ENCODE data around the gene POLR3B.

The POLR3B gene

DNA sequence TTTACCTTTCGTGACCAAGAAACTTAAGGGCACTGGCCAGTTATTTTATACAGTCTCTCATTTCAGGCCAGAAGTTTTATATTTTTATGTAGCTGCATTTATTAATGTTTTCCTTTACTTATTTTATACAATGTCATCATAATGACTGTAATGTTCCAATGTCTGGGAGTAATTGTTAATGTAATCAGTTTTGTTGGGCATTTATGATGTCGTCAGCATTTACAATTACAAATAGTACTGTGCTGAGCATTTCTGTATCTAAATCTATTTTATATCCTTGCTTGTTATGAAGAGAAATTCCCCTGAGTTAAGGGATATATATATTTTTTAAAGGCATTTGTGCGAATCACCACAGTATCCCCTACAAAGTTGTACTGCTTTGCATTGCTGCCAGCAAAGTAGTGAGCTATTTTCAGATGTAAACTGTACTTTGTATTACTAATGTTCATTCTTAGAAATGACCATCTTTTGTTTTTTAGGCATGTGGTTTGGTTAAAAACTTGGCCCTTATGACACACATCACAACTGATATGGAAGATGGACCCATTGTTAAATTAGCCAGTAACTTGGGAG, 74.4 kb downstream of the POLR3B start:
- no peak for DNase-seq (ENCODE audit: low read depth)
- TF ChIP-seq, protein P1, sequence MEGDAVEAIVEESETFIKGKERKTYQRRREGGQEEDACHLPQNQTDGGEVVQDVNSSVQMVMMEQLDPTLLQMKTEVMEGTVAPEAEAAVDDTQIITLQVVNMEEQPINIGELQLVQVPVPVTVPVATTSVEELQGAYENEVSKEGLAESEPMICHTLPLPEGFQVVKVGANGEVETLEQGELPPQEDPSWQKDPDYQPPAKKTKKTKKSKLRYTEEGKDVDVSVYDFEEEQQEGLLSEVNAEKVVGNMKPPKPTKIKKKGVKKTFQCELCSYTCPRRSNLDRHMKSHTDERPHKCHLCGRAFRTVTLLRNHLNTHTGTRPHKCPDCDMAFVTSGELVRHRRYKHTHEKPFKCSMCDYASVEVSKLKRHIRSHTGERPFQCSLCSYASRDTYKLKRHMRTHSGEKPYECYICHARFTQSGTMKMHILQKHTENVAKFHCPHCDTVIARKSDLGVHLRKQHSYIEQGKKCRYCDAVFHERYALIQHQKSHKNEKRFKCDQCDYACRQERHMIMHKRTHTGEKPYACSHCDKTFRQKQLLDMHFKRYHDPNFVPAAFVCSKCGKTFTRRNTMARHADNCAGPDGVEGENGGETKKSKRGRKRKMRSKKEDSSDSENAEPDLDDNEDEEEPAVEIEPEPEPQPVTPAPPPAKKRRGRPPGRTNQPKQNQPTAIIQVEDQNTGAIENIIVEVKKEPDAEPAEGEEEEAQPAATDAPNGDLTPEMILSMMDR (IDR thresholded peaks at IDR 0.05; ENCODE audit: control insufficient read depth, extremely low read depth, insufficient read depth), result no peak
- no peak overlapping the region for H3K4me3 ChIP-seq (ENCODE audit: low read depth, low read length)

DNA sequence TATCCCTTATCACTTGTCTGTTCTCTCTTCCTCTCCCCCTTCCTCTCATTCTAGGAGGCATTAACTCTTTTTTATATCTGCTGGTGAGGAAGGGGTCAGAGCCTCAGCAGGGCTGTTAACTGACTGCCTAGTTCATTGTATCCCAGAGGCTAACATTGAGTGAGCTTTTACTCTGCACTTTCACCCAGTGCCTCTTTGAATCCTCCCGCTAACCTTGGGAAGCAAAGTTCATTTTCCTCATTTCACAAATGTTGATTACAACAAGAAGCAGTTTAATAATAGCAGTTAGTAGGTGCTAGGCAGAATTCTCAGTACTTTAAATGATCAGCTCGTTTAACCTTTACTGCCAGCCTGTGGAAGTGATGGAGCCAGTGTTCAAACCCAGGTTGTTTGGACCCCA, 75.5 kb downstream of the POLR3B start:
- TF ChIP-seq, protein P1 (IDR thresholded peaks at IDR 0.05; ENCODE audit: control insufficient read depth, extremely low read depth, insufficient read depth), result no peak
- no peak for DNase-seq (ENCODE audit: low read depth)
- no peak overlapping the region for H3K4me3 ChIP-seq (ENCODE audit: low read depth, low read length)

DNA sequence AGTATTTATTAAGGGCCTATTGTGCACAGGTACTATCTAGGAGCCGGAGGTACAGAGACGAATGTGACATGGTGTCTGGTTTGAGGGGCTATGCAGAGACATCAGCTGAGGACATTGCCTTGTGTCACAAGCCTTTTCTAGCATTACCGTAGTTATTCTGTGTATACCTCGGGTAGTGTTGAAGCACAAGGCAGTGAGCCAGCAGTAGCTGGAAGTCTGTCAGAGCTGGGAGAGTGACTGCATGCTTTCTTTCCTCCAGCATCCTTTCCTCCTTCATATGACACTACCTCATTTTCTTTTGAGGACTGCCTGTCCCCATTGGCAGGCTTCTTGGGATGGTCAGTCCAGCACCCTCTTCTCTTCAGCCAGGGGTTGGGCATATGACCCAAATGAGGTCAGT, 77.0 kb downstream of the POLR3B start:
- TF ChIP-seq, protein P1 (IDR thresholded peaks at IDR 0.05; ENCODE audit: control insufficient read depth, extremely low read depth, insufficient read depth), result no peak
- DNase-seq (ENCODE audit: low read depth), result no peak

DNA sequence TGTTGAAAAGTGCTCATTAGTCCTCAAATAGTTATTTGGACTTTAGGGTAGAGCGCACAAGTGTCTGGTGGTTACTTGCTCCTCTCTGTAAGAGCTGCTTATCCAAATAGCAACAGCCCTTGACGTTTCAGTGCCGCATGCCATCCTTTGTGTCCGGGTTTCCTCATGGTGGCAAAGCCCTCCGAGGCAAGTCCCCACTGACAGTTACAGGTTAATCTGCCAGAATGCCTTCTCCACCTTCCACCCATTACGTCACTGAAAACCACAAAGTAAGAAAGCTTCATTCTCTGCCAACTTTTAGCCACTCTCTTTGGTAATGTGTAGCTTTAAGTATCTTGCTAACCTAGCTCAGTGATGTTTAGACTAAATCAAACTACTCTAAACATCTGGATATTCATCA, 78.6 kb downstream of the POLR3B start:
- TF ChIP-seq, protein P1 (IDR thresholded peaks at IDR 0.05; ENCODE audit: control insufficient read depth, extremely low read depth, insufficient read depth), result no peak
- no peak for DNase-seq (ENCODE audit: low read depth)
- H3K4me3 ChIP-seq (ENCODE audit: low read depth, low read length), result no peak overlapping the region

More for the DNA sequence above, 77.0 kb downstream of the POLR3B start:
- H3K4me3 ChIP-seq (ENCODE audit: low read depth, low read length), result no peak overlapping the region

DNA sequence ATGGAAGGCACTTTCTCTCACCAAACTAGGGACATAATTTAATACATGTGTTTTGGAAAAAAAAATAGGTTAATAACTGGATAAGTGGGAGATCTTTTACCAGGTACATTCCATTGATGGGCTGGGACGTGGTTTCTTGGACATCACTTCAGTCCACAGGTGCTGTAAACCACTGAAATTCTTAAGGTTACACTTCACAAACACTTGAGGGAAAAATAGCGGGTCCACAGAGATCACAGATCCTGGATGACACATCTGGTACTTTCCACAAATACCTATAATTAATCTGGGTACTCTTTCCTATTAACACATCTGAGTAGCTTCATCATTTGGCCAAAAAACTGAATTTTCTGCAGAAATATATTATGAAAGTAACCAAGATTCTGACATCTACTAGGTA, 85.0 kb downstream of the POLR3B start:
- DNase-seq (ENCODE audit: low read depth), result no peak
- no peak overlapping the region for H3K4me3 ChIP-seq (ENCODE audit: low read depth, low read length)
- TF ChIP-seq, protein P1 (IDR thresholded peaks at IDR 0.05; ENCODE audit: control insufficient read depth, extremely low read depth, insufficient read depth), result no peak

DNA sequence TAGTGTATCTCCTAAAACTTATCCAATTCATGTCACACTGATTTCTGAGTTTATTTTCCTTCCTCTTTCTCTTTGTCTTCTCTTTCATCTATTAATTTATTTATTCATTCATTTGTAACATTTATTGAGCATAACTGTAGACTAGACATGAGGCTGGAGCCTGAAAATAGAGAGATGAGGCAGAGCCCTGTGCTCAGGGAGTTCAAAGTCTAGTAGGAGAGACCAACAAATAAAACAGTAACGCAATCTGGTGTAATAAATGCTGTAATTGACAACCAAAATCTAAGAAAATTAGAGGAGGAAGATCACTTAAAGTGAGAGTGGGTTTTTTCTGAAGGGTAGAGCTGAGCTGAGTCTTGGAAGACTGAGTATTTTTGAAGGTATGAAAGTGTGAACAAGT, 87.5 kb downstream of the POLR3B start:
- no peak overlapping the region for H3K4me3 ChIP-seq (ENCODE audit: low read depth, low read length)
- DNase-seq (ENCODE audit: low read depth), result no peak
- TF ChIP-seq, protein P1 (IDR thresholded peaks at IDR 0.05; ENCODE audit: control insufficient read depth, extremely low read depth, insufficient read depth), result no peak

DNA sequence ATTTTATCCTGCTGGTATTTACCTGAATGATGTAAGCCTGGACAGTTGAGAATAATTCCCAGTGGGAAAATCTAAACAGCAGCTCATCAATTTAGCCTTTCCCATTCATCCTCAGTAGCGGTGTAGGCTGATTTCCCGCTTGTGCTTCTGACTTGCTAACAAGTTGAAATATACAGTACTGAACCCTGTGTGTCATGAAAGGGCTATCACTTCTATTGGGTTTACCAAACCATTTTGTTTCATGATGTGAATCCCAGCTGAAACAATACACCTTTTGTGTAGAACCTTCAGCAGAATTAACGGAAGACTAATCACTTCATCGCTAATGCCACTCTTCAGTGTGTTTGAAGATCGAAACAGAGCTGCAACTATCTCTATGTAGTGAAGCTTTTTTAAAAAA, 88.4 kb downstream of the POLR3B start:
- no peak overlapping the region for H3K4me3 ChIP-seq (ENCODE audit: low read depth, low read length)
- no peak for DNase-seq (ENCODE audit: low read depth)
- TF ChIP-seq, protein P1 (IDR thresholded peaks at IDR 0.05; ENCODE audit: control insufficient read depth, extremely low read depth, insufficient read depth), result no peak

Measured in LNCaP clone FGC (cell line).